H1 (cell line): ENCODE results near the gene CRYBB2. TPM values are rescaled to one million over a fixed set of nuclear protein-coding genes. Genes with fewer than 3 reads are reported as not detected.

ENCODE experiments used
- CTCF ChIA-PET: fragments of 300-600 bp; sonication (Branson Sonifier 250); formaldehyde crosslinking; loops from one replicate; lab custom pipeline; 2021; ENCODE audit not compliant: partially characterized antibody; lab: Charles Lee
- POLR2A ChIA-PET: fragments of 300-600 bp; sonication (Branson Sonifier 250); formaldehyde crosslinking; loops from one replicate; lab custom pipeline; 2021; ENCODE audit warnings: inconsistent platforms; ENCODE audit not compliant: partially characterized antibody; lab: Charles Lee
- DNase-seq, 2 experiments: peaks; one replicate each; pipeline versions ENCODE4 v3.0.0 to v3.0.0-alpha.2; 2010 to 2022; ENCODE audit warnings: low spot score in 2 of 2, low read depth in 1 of 2, mixed read lengths in 1 of 2
- FAIRE-seq: peaks from 2 replicates; lab custom pipeline; 2011; peaks lifted over from hg19 to GRCh38; lab: Jason Lieb, UNC
- H2AFZ ChIP-seq: 2 replicates; pipeline ENCODE4 v1.8.1; 2012; ENCODE audit warnings: low read length, inconsistent platforms
- H2AK5ac ChIP-seq: 2 replicates; pipeline ENCODE4 v1.6.1; 2013; ENCODE audit warnings: low read depth, low read length
- H2BK120ac ChIP-seq: replicated peaks from 2 replicates; pipeline ENCODE3; 2013; ENCODE audit warnings: low read depth, low read length, inconsistent platforms
- H2BK12ac ChIP-seq: 2 replicates; pipeline ENCODE4 v1.6.1; 2013; ENCODE audit warnings: low read depth, low read length
- H2BK15ac ChIP-seq: 2 replicates; pipeline ENCODE4 v1.6.1; 2013; ENCODE audit warnings: low read length
- H2BK20ac ChIP-seq: 2 replicates; pipeline ENCODE4 v1.6.1; 2013; ENCODE audit warnings: low read length
- H2BK5ac ChIP-seq: 2 replicates; pipeline ENCODE4 v1.6.1; 2013; ENCODE audit warnings: low read depth, low read length
- H3K14ac ChIP-seq: 2 replicates; pipeline ENCODE4 v1.6.1; 2013; ENCODE audit warnings: inconsistent platforms; ENCODE audit not compliant: insufficient read length
- H3K18ac ChIP-seq: 2 replicates; pipeline ENCODE4 v1.6.1; 2013; ENCODE audit warnings: low read length; ENCODE audit errors: extremely low read depth
- H3K23ac ChIP-seq: 2 replicates; pipeline ENCODE4 v1.6.1; 2013; ENCODE audit warnings: inconsistent platforms; ENCODE audit not compliant: insufficient read length
- H3K23me2 ChIP-seq: 2 replicates; pipeline ENCODE4 v1.6.1; 2013; ENCODE audit warnings: low read depth, low read length
- H3K27ac ChIP-seq: 2 replicates; pipeline ENCODE4 v1.6.1; 2011; ENCODE audit warnings: low read depth, low read length, inconsistent platforms
- H3K27me3 ChIP-seq, 4 experiments: replicated peaks in 1 of 4; 1 replicate in 1 of 4; 2 replicates in 3 of 4; pipeline versions ENCODE4 v1.6.1 to v1.8.1; 2011 to 2013; ENCODE audit warnings: low read length in 3 of 4, mild to moderate bottlenecking in 3 of 4, inconsistent platforms in 2 of 4, mixed read lengths in 2 of 4, moderate library complexity in 1 of 4; ENCODE audit not compliant: control insufficient read depth in 3 of 4, insufficient read depth in 3 of 4; ENCODE audit errors: extremely low read depth in 1 of 4
- H3K36me3 ChIP-seq, 4 experiments: 2 replicates each; pipeline versions ENCODE4 v1.6.1 to v1.8.1; 2011 to 2013; ENCODE audit warnings: mild to moderate bottlenecking in 4 of 4, low read length in 3 of 4, moderate library complexity in 2 of 4, control low read depth in 1 of 4, inconsistent platforms in 1 of 4; ENCODE audit not compliant: insufficient read depth in 4 of 4, control insufficient read depth in 2 of 4
- H3K4ac ChIP-seq: replicated peaks from 2 replicates; pipeline ENCODE3; 2013; ENCODE audit warnings: low read length, low read depth, mixed read lengths, inconsistent platforms; ENCODE audit not compliant: insufficient read length
- H3K4me1 ChIP-seq, 4 experiments: replicated peaks in 1 of 4; 1 replicate in 1 of 4; 2 replicates in 3 of 4; pipeline versions ENCODE4 v1.6.1 to v1.8.1; 2011 to 2013; ENCODE audit warnings: low read length in 3 of 4, inconsistent platforms in 2 of 4, mixed read lengths in 1 of 4; ENCODE audit not compliant: insufficient read depth in 4 of 4, control insufficient read depth in 3 of 4
- H3K4me2 ChIP-seq, 2 experiments: 2 replicates each; pipeline versions ENCODE4 v1.6.1 to v1.8.1; 2011 to 2013; ENCODE audit warnings: low read depth in 2 of 2, low read length in 2 of 2, control low read depth in 1 of 2, inconsistent platforms in 1 of 2, mild to moderate bottlenecking in 1 of 2; ENCODE audit not compliant: insufficient read depth in 1 of 2
- H3K4me3 ChIP-seq, 4 experiments: fragments of 200-600, 300-600 bp in 1 of 4; sonication (generic), shearing (Covaris generic), sonication (Bioruptor Twin) in 1 of 4; 2 replicates each; pipeline versions ENCODE4 v1.5.1 to v1.8.1; 2011 to 2016; ENCODE audit warnings: low read length in 4 of 4, low read depth in 3 of 4, control low read depth in 2 of 4, inconsistent platforms in 2 of 4, mild to moderate bottlenecking in 2 of 4, mixed read lengths in 1 of 4, moderate library complexity in 1 of 4; ENCODE audit not compliant: insufficient read depth in 2 of 4; ENCODE audit errors: extremely low read depth in 1 of 4
- H3K56ac ChIP-seq: replicated peaks from 2 replicates; pipeline ENCODE3; 2013; ENCODE audit warnings: low read depth, mild to moderate bottlenecking, mixed read lengths, low read length, inconsistent platforms; ENCODE audit not compliant: insufficient read length
- H3K79me1 ChIP-seq: 2 replicates; pipeline ENCODE4 v1.6.1; 2013; ENCODE audit warnings: low read depth, low read length, control low read depth
- H3K79me2 ChIP-seq, 2 experiments: 2 replicates each; pipeline versions ENCODE4 v1.6.1 to v1.8.1; 2012 to 2013; ENCODE audit warnings: low read length in 2 of 2, mild to moderate bottlenecking in 2 of 2, inconsistent platforms in 1 of 2; ENCODE audit not compliant: insufficient read depth in 2 of 2, control insufficient read depth in 1 of 2
- H3K9ac ChIP-seq, 4 experiments: replicated peaks in 1 of 4; 1 replicate in 1 of 4; 2 replicates in 3 of 4; pipeline versions ENCODE4 v1.6.1 to v1.8.1; 2011 to 2013; ENCODE audit warnings: low read depth in 3 of 4, low read length in 3 of 4, control low read depth in 2 of 4, mild to moderate bottlenecking in 2 of 4, moderate library complexity in 2 of 4, inconsistent platforms in 1 of 4; ENCODE audit errors: extremely low read depth in 1 of 4
- H3K9me3 ChIP-seq, 2 experiments: 2 replicates each; pipeline versions ENCODE4 v1.6.1 to v1.8.1; 2012 to 2013; ENCODE audit warnings: mild to moderate bottlenecking in 2 of 2, moderate library complexity in 2 of 2, control low read depth in 1 of 2, inconsistent platforms in 1 of 2, low read depth in 1 of 2, low read length in 1 of 2, mixed read lengths in 1 of 2; ENCODE audit not compliant: insufficient read depth in 2 of 2
- H4K20me1 ChIP-seq, 2 experiments: replicated peaks in 1 of 2; 2 replicates each; pipeline versions ENCODE3 to v1.8.1; 2011 to 2013; ENCODE audit warnings: inconsistent platforms in 2 of 2, low read length in 2 of 2, mild to moderate bottlenecking in 1 of 2; ENCODE audit not compliant: insufficient read depth in 2 of 2, control insufficient read depth in 1 of 2
- H4K5ac ChIP-seq: 2 replicates; pipeline ENCODE4 v1.6.1; 2013; ENCODE audit warnings: low read length, low read depth, mixed read lengths, inconsistent platforms; ENCODE audit not compliant: insufficient read length
- H4K8ac ChIP-seq: 2 replicates; pipeline ENCODE4 v1.8.0; 2013; ENCODE audit warnings: mild to moderate bottlenecking, moderate library complexity, low read length, inconsistent platforms; ENCODE audit not compliant: insufficient read depth; ENCODE audit errors: extremely low read depth
- H4K91ac ChIP-seq: replicated peaks from 2 replicates; pipeline ENCODE3; 2013; ENCODE audit warnings: low read length, mixed read lengths, inconsistent platforms; ENCODE audit not compliant: insufficient read length
- ASH2L ChIP-seq: fragments of 200-600, 300-600 bp; sonication (generic); IDR thresholded peaks from one replicate; pipeline ENCODE4 v1.7.1; 2017; ENCODE audit warnings: low read length
- CBX5 ChIP-seq: fragments of 300-800, 300-1000 bp; sonication (generic); IDR thresholded peaks from 2 replicates; pipeline ENCODE4 v1.7.1; 2016; ENCODE audit warnings: antibody characterized with exemption, low read length, low read depth
- CTBP2 ChIP-seq: IDR thresholded peaks from 2 replicates; pipeline ENCODE4 v1.7.0; 2011; ENCODE audit warnings: borderline replicate concordance, mild to moderate bottlenecking, moderate library complexity, mixed read lengths, low read length; ENCODE audit not compliant: insufficient read depth, insufficient read length
- E2F6 ChIP-seq: IDR thresholded peaks from 2 replicates; pipeline ENCODE4 v1.6.1; 2012; ENCODE audit warnings: inconsistent platforms
- JUN ChIP-seq: IDR thresholded peaks from 2 replicates; pipeline ENCODE4 v1.6.1; 2011; ENCODE audit warnings: low read depth, mild to moderate bottlenecking, improper control_type of control experiment, low read length
- KDM5A ChIP-seq: fragments of 200-600 bp; IDR thresholded peaks from 2 replicates; pipeline ENCODE4 v1.7.1; 2012; ENCODE audit warnings: mild to moderate bottlenecking, low read length, inconsistent platforms, mixed read lengths
- PHF8 ChIP-seq: fragments of 200-600 bp; sonication (generic); conservative IDR thresholded peaks from 2 replicates; pipeline ENCODE4 v1.7.1; 2012; ENCODE audit warnings: low read depth, mild to moderate bottlenecking, inconsistent platforms, low read length, moderate library complexity
- POU5F1 ChIP-seq: IDR thresholded peaks from 2 replicates; pipeline ENCODE4 v1.6.1; 2011; ENCODE audit warnings: low read depth, mild to moderate bottlenecking, low read length, moderate library complexity
- RXRA ChIP-seq: IDR thresholded peaks from 2 replicates; pipeline ENCODE4 v1.6.1; 2011; ENCODE audit warnings: low read depth, mild to moderate bottlenecking, low read length, moderate library complexity; ENCODE audit not compliant: insufficient read depth
- SIRT6 ChIP-seq: IDR thresholded peaks from one replicate; pipeline ENCODE4 v1.7.1; 2012; ENCODE audit warnings: low read length, inconsistent platforms
- SUZ12 ChIP-seq: fragments of 200-600 bp; sonication (generic); IDR thresholded peaks from 2 replicates; pipeline ENCODE4 v1.6.1; 2012; ENCODE audit warnings: mild to moderate bottlenecking, inconsistent platforms, low read length, moderate library complexity, mixed read lengths
- YY1 ChIP-seq: IDR thresholded peaks from 2 replicates; pipeline ENCODE4 v1.6.1; 2011; ENCODE audit warnings: low read depth, mild to moderate bottlenecking, low read length
- ZNF274 ChIP-seq: IDR thresholded peaks from 2 replicates; pipeline ENCODE4 v1.7.0; 2012; ENCODE audit warnings: low read length, borderline replicate concordance; ENCODE audit errors: extremely low read depth
- whole genome bisulfite sequencing, 2 experiments: shearing (Covaris generic) in 1 of 2; methylation state at CpG; one replicate each; pipeline versions ENCODE4 v1.1.6 to v1.1.7; 2013 to 2015; ENCODE audit warnings: low lambda C conversion rate in 2 of 2, mixed read lengths in 2 of 2, inconsistent platforms in 1 of 2, low coverage in 1 of 2, missing lambda C conversion rate in 1 of 2; ENCODE audit not compliant: insufficient replicate concordance in 2 of 2, insufficient coverage in 1 of 2, insufficient read length in 1 of 2; ENCODE audit errors: extremely low coverage in 1 of 2, missing lambda C conversion rate in 1 of 2; 5-methylcytosine and 5-hydroxymethylcytosine counted together
- polyA plus RNA-seq, 7 experiments: library from polyadenylated mRNA; depleted of rRNA in 3 of 7; stranded (reverse) in 5 of 7; unstranded in 2 of 7; fragments of >200 nt in 5 of 7; fragments of 200-250 nt in 2 of 7; gene quantifications; 1 replicate in 5 of 7; 2 replicates in 1 of 7; 4 replicates in 1 of 7; pipeline versions ENCODE4 v1.2.1 to v1.2.3, GENCODE V29; 2011 to 2013; ENCODE audit warnings: missing spikeins in 2 of 7, mixed read lengths in 2 of 7
- total RNA-seq: library from RNA; stranded (reverse); fragmentation: NEBNext Ultra II Directional; extraction: Animal tissue kit (Norgen Biotek cat#: 25700); gene quantifications from 2 replicates; pipeline ENCODE4 v1.2.1, GENCODE V29; 2021

Gene CRYBB2
- total and polyA plus RNA-seq, 2 of the 8 experiments (the other 6 are each of a cell fraction or from before 2014, with no cell fraction given), result 0.12 TPM; not detected in 1

GRCh38 chr22:25228822-25229221, 9.4 kb downstream of the CRYBB2 start:
- ChIA-PET POLR2A (no interaction called here), CTCF (interaction anchor here (1.6 kb wide), 1 partner anchor 26 kb away, joined by 4 read pairs; no protein-coding TSS in a partner anchor)
- H3K9me3 ChIP-seq, result no peaks in the 10 kb centered on the region
- H2BK20ac ChIP-seq, result no peak overlapping the region
- no peaks in the 10 kb centered on the region for H3K79me2 ChIP-seq
- H3K79me1 ChIP-seq, result no peaks in the 10 kb centered on the region
- no peak overlapping the region for H4K91ac ChIP-seq
- H4K20me1 ChIP-seq, result peaks cover 0 to 2% of the 10 kb centered on the region in 2 experiments
- no peak overlapping the region for H4K8ac ChIP-seq
- H3K27ac ChIP-seq, result no peak overlapping the region
- no peak overlapping the region for H2BK12ac ChIP-seq
- H3K4ac ChIP-seq, result no peak overlapping the region
- no peak for TF ChIP-seq PHF8
- TF ChIP-seq E2F6, result no peak
- no peak for TF ChIP-seq KDM5A
- no peak for TF ChIP-seq ASH2L
- no peak for TF ChIP-seq ZNF274
- no peak for TF ChIP-seq CTBP2
- TF ChIP-seq RXRA, result no peak
- no peak for TF ChIP-seq POU5F1
- TF ChIP-seq YY1, result no peak
- no peak for TF ChIP-seq CBX5
- TF ChIP-seq JUN, result no peak
- TF ChIP-seq SUZ12, result no peak
- no peak for TF ChIP-seq SIRT6
- TF ChIP-seq, all 59 proteins: peak for 0
- no peak overlapping the region for H3K14ac ChIP-seq
- no peak overlapping the region for H2BK5ac ChIP-seq
- H2BK15ac ChIP-seq, result no peak overlapping the region
- FAIRE-seq (no peak), DNase-seq (no peak)
- H3K18ac ChIP-seq, result no peak overlapping the region
- no peak overlapping the region for H4K5ac ChIP-seq
- H3K36me3 ChIP-seq, result no peaks in the 10 kb centered on the region
- no peak overlapping the region for H2AK5ac ChIP-seq
- no peaks in the 10 kb centered on the region for H3K23me2 ChIP-seq
- H3K4me3 ChIP-seq, result no peak overlapping the region
- H3K4me1 ChIP-seq, result no peaks in the 10 kb centered on the region
- no peaks in the 10 kb centered on the region for H3K27me3 ChIP-seq
- 73% methylated on average over 13 of the region's 13 CpGs; no CpG with 5 or more reads in 1 of the 2 experiments for WGBS, 2 experiments
- H2BK120ac ChIP-seq, result no peak overlapping the region
- H3K9ac ChIP-seq, result no peak overlapping the region
- H3K4me2 ChIP-seq, result no peak overlapping the region
- H3K56ac ChIP-seq, result no peak overlapping the region
- H2AFZ ChIP-seq, result no peak overlapping the region
- no peak overlapping the region for H3K23ac ChIP-seq
